ENCODE data around the gene CCDC136.

The CCDC136 gene

GRCh38 chr7:128755075-128755818 lies 36.5 kb upstream of the CCDC136 start:
- TF ChIP-seq TEAD4 (IDR thresholded peaks at IDR 0.05) (no peak), TCF12 (IDR thresholded peaks at IDR 0.05; ENCODE audit: low read depth) (no peak), CEBPB (IDR thresholded peaks at IDR 0.05) (no peak), RAD21 (IDR thresholded peaks at IDR 0.05; ENCODE audit: low read depth) (no peak), USF1 (IDR thresholded peaks at IDR 0.05) (no peak), TAF1 (IDR thresholded peaks at IDR 0.05; ENCODE audit: low read depth) (no peak), ZBTB7A (IDR thresholded peaks at IDR 0.05; ENCODE audit: low read depth) (no peak), REST (IDR thresholded peaks at IDR 0.05; ENCODE audit: low read depth) (no peak), NFIC (IDR thresholded peaks at IDR 0.05) (no peak), YY1 (IDR thresholded peaks at IDR 0.05; ENCODE audit: low read depth) (no peak), MAX (IDR thresholded peaks at IDR 0.05) (no peak), CREB1 (IDR thresholded peaks at IDR 0.05; ENCODE audit: low read depth) (no peak)

GRCh38 chr7:128755819-128756476 lies 35.8 kb upstream of the CCDC136 start:
- TF ChIP-seq EP300 (IDR thresholded peaks at IDR 0.05; ENCODE audit: borderline replicate concordance) = no peak
- no peak for TF ChIP-seq REST (IDR thresholded peaks at IDR 0.05; ENCODE audit: low read depth)
- TF ChIP-seq NFIC (IDR thresholded peaks at IDR 0.05) = no peak
- TF ChIP-seq TAF1 (IDR thresholded peaks at IDR 0.05; ENCODE audit: low read depth) = no peak

- no peak for TF ChIP-seq YY1 (IDR thresholded peaks at IDR 0.05; ENCODE audit: low read depth)
- no peak for TF ChIP-seq RAD21 (IDR thresholded peaks at IDR 0.05; ENCODE audit: low read depth)
- TF ChIP-seq REST (IDR thresholded peaks at IDR 0.05; ENCODE audit: low read depth) = no peak
- no peak for TF ChIP-seq ZBTB7A (IDR thresholded peaks at IDR 0.05; ENCODE audit: low read depth)
- no peak for TF ChIP-seq TCF12 (IDR thresholded peaks at IDR 0.05; ENCODE audit: low read depth)
- TF ChIP-seq CREB1 (IDR thresholded peaks at IDR 0.05; ENCODE audit: low read depth) = no peak
- no peak for TF ChIP-seq EP300 (IDR thresholded peaks at IDR 0.05; ENCODE audit: borderline replicate concordance)
- TF ChIP-seq FOXM1 (IDR thresholded peaks at IDR 0.05; ENCODE audit: borderline replicate concordance, low read depth) = no peak
These were observed 34.6 kb upstream of the CCDC136 start for GRCh38 chr7:128757203-128757602.

GRCh38 chr7:128758553-128758952 lies 33.2 kb upstream of the CCDC136 start:
- TF ChIP-seq FOXM1 (IDR thresholded peaks at IDR 0.05; ENCODE audit: borderline replicate concordance, low read depth) (no peak), EGR1 (IDR thresholded peaks at IDR 0.05) (no peak), TEAD4 (IDR thresholded peaks at IDR 0.05) (no peak), MAX (IDR thresholded peaks at IDR 0.05) (no peak), REST (IDR thresholded peaks at IDR 0.05; ENCODE audit: low read depth) (no peak), USF1 (IDR thresholded peaks at IDR 0.05) (no peak), TAF1 (IDR thresholded peaks at IDR 0.05; ENCODE audit: low read depth) (no peak), CEBPB (IDR thresholded peaks at IDR 0.05) (no peak)
